GM21786 (cell line): ENCODE measurements around the gene AK4.

ENCODE experiments used
- ATAC-seq: cut with Tn5 transposase; IDR thresholded peaks from one replicate; pipeline ENCODE4 v1.9.1; 2021; ENCODE audit not compliant: unreplicated experiment

Gene AK4

DNA sequence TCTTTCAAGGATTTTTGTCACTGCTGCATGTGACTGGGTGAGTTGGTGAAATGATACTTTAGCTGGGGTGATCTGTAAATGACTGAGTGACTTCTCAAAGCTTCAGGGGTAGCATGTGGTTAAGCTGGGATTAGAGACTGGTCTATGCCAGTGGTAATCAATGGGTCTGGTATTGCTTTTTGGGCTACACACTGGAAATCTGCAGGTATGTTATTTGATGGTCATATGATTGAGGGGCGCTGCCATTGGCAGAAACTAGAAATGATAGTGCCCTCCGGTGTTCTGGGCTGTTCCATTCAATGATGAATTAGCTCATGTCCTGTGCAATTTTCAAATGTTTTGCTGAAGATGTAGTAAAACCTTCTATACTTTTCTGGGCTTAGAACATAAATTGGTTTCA is 121.6 kb downstream of the AK4 start:
- ATAC-seq = no peak

DNA sequence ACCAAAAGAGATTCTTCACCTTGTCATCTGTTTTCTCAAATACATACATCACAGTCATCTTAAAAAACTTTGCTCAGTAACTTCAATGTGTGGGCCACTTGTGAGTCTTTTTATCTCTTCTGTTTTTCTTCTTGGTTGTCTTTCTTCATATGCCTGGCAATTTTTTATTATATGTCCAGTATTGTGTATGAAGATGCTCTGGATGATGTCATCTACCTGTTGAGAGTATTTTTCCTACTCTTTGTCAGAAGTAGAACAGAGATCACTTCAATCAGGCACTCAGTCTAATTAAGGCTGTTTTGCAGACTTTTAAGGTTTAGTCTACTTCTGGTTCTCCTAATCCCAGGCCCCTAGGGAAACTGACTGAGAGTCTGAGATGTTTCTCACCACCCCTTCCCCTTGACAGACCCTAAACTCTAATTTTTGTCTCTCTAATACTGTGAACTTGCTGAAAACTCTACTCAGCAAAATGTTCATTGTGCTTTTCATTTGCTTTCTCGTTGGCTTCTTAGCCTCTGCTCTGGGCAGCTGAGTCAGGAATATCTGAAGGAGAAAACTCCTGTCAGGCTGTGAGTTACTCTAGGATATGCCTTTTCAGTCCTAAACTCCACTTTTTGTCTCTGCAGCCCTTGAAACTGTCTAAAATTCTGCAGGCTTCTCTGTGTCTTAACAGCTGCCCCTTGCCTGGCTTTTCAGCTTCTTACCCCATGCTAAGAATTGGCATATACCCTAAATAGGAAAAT is 128.4 kb downstream of the AK4 start:
- ATAC-seq = no peak

DNA sequence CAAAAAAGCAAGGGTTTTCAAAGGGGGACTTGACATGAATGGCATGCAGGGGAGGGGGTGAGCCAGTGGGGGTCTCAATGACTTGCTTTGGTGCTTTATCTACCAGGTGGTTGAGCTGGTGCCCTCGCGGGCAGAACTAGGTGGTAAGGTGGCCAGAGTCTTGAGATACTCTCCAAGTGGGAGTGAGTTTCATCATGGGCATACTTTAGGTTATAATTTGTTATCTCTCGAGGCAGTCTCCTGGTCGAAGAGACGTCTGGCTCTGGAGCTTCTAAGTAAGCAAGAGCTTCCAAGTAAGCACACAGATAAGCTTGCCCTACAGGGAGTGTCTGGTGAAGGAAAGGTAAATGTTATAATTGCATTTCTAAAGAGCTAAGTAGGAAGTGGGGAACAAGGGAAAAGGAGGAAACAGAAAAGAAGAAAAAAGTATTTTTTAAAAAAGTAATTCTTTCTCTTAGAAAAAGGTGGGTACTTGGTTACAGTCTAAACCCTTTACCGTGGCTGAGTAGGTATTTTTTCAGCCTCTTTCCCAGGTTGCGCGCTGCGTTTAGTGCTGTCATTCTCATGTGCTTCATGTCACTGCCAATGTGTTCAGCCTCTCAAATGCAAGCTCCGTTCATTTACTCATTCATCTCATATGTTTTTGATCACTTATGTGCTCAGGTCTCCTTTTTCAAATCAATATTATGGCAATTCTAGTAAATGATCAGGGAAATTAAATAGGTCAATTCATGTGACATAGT is 129.8 kb downstream of the AK4 start:
- no peak for ATAC-seq

DNA sequence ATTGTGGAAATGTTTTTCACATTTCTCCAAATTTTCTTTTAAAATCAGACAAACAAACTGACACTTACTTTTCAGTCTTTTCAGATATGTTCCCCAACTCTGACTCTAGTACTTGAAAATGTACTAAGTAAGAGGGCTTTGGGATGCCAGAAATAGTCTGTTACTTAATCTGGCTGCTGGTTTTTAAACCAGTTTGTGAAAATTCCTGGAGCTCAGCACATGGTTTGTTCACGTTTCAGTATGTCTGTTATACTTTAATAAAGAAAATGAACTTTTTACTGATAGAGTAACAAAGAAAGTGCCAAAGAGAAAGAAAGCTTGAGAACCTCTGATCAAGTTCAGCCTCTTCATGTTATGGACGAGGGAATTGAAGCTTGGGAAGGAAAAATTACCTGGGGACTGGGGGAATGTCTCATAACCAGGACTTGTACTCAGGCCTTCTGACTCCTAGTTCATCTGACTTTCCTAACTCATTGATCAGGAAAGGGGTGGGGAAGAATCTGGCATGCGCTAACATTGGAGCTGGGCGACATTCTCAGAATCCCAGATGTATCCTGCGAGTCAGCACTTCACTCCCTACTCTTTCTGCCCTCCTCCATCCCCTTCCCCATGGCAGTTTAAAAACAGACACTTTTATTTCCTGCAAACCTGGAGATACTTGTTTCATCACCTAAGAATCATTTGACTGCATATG is 130.5 kb downstream of the AK4 start:
- ATAC-seq = no peak

DNA sequence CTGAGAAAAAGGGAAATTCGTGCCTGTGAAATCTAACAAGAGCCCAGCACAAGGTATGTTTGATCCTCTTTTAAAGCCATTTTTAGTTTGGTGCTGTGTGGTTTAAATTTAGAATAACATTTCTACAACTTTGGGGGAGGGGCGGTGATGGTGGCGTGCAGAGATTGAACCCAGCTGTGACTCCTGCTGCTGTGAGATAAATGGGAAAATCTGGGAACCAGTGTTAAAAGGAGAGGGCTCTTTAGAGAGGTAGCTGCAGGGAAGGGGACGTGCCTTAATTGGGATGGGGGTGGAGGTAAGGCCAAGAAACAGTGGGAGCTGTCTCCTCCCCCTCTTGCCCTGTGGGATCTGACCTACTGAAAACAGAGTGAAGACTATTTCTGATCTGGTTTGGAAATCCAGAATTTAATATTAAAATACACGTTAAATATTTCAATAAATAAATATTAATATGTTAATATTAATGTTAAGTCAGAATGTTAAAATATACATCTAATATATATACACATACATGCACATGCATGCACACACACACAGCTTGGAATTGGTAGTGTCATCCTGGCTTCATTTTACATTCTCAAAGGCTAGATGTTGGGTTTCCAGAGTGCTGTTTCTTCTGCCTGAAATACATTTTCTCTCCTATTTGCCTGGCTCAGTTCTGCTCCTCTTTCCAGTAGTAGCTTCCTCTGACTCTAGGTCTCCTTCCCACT is 131.2 kb downstream of the AK4 start:
- ATAC-seq = no peak
